Testis (tissue), 2 donors: ENCODE measurements around the gene JMJD8.
A peak's percentile ranks its signal among the peaks of the same experiment; 100 is the strongest.

Source experiments
- POLR2A ChIP-seq: fragments of 450-650 bp; IDR thresholded peaks from one replicate; pipeline ENCODE4 v1.6.1; 2017; ENCODE audit warnings: antibody characterized with exemption, mild to moderate bottlenecking, moderate library complexity
- TF ChIP-seq, protein P1 (sequence below), 3 experiments: fragments of 450-650 bp in 2 of 3; fragments of 200-600 bp in 1 of 3; sonication (generic) in 1 of 3; IDR thresholded peaks; one replicate each; pipeline ENCODE4 v1.5.1; 2016 to 2019; ENCODE audit warnings: antibody characterized with exemption in 3 of 3, mild to moderate bottlenecking in 2 of 3, moderate library complexity in 1 of 3

DNA sequence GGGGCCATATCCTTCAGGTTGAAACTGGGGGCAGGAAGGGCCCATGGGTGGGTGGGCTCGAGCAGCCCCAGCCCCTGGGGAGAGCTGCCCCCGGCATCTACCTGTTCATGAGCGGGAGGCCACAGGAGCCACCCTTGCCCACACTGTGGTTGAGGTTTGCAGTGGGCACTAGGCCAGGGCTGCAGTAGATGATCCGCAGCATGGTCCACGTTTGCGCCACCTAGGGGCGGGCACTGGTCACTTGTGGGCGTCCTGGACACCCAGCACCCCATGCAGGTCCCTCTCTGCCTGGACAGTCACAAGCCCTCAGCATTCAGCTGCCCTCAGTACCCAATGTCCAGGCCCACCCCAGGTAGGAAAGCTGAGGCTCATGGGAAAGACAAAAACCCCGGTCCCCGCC lies 1.8 kb upstream of the JMJD8 start:
- TF ChIP-seq, protein P1, sequence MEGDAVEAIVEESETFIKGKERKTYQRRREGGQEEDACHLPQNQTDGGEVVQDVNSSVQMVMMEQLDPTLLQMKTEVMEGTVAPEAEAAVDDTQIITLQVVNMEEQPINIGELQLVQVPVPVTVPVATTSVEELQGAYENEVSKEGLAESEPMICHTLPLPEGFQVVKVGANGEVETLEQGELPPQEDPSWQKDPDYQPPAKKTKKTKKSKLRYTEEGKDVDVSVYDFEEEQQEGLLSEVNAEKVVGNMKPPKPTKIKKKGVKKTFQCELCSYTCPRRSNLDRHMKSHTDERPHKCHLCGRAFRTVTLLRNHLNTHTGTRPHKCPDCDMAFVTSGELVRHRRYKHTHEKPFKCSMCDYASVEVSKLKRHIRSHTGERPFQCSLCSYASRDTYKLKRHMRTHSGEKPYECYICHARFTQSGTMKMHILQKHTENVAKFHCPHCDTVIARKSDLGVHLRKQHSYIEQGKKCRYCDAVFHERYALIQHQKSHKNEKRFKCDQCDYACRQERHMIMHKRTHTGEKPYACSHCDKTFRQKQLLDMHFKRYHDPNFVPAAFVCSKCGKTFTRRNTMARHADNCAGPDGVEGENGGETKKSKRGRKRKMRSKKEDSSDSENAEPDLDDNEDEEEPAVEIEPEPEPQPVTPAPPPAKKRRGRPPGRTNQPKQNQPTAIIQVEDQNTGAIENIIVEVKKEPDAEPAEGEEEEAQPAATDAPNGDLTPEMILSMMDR (IDR thresholded peaks at IDR 0.05): peak in 1 of 3 experiments; percentile 11
- TF ChIP-seq POLR2A: no peak
